HG03378 (cell line): ENCODE measurements around the gene SKAP1.

Experiments used
- ATAC-seq: cut with Tn5 transposase; IDR thresholded peaks from one replicate; pipeline ENCODE4 v1.9.1; 2021; ENCODE audit warnings: mild to moderate bottlenecking, moderate library complexity; ENCODE audit not compliant: unreplicated experiment

The SKAP1 gene

GRCh38 chr17:48181653-48182052, 248.4 kb downstream of the SKAP1 start:
- ATAC-seq: no peak

GRCh38 chr17:48180842-48181629, 249.0 kb downstream of the SKAP1 start:
- ATAC-seq: no peak

- ATAC-seq: no peak
Measured at GRCh38 chr17:48179071-48179945, 250.7 kb downstream of the SKAP1 start.

- no peak for ATAC-seq
Measured at GRCh38 chr17:48178317-48178716, 251.7 kb downstream of the SKAP1 start.

- ATAC-seq: no peak
Measured at GRCh38 chr17:48177816-48178215, 252.2 kb downstream of the SKAP1 start.

- no peak for ATAC-seq
Measured at GRCh38 chr17:48176471-48176855, 253.6 kb downstream of the SKAP1 start.

GRCh38 chr17:48175692-48176470, 254.1 kb downstream of the SKAP1 start:
- ATAC-seq: no peak

GRCh38 chr17:48174833-48175523, 255.0 kb downstream of the SKAP1 start:
- no peak for ATAC-seq

- ATAC-seq: no peak
Measured at GRCh38 chr17:48173191-48173984, 256.6 kb downstream of the SKAP1 start.

- ATAC-seq: no peak
Measured at GRCh38 chr17:48169926-48170325, 260.1 kb downstream of the SKAP1 start.

- ATAC-seq: no peak
Measured at GRCh38 chr17:48163809-48164208, 266.2 kb downstream of the SKAP1 start.

- no peak for ATAC-seq
Measured at GRCh38 chr17:48162946-48163506, 267.0 kb downstream of the SKAP1 start.

- ATAC-seq: no peak
Measured at GRCh38 chr17:48162306-48162934, 267.6 kb downstream of the SKAP1 start.

GRCh38 chr17:48161127-48161905, 268.7 kb downstream of the SKAP1 start:
- ATAC-seq: no peak

- no peak for ATAC-seq
Measured at GRCh38 chr17:48160177-48161081, 269.6 kb downstream of the SKAP1 start.

- no peak for ATAC-seq
Measured at GRCh38 chr17:48159232-48159631, 270.8 kb downstream of the SKAP1 start.

GRCh38 chr17:48155889-48156611, 274.0 kb downstream of the SKAP1 start:
- ATAC-seq: no peak
